Small intestine (tissue), 7 donors: ENCODE results near the gene ADAMTSL1. TPM values are rescaled to one million over a fixed set of nuclear protein-coding genes. Genes with fewer than 3 reads are reported as not detected.

Source experiments
- DNase-seq, 2 donors: peaks; one replicate each; pipeline versions ENCODE4 v3.0.0 to v3.0.0-alpha.2; 2013
- FAIRE-seq: peaks from 2 replicates; lab custom pipeline; 2012; peaks lifted over from hg19 to GRCh38; lab: Jason Lieb, UNC
- H3K27ac ChIP-seq, 3 donors: one replicate each; pipeline ENCODE4 v1.5.1; 2013; ENCODE audit warnings: low read length in 2 of 3, mild to moderate bottlenecking in 2 of 3, control low read depth in 1 of 3, inconsistent platforms in 1 of 3, low read depth in 1 of 3, moderate library complexity in 1 of 3
- H3K27me3 ChIP-seq, 3 donors: one replicate each; pipeline ENCODE4 v1.6.1; 2013; ENCODE audit warnings: low read length in 3 of 3, inconsistent platforms in 1 of 3; ENCODE audit not compliant: control insufficient read depth in 3 of 3, insufficient read depth in 3 of 3
- H3K36me3 ChIP-seq, 3 donors: one replicate each; pipeline ENCODE4 v1.6.1; 2013; ENCODE audit warnings: low read length in 3 of 3, inconsistent platforms in 1 of 3, low read depth in 1 of 3, mild to moderate bottlenecking in 1 of 3, moderate library complexity in 1 of 3; ENCODE audit not compliant: control insufficient read depth in 3 of 3, insufficient read depth in 2 of 3
- H3K4me1 ChIP-seq, 3 donors: one replicate each; pipeline ENCODE4 v1.6.1; 2013; ENCODE audit warnings: low read length in 2 of 3, inconsistent platforms in 1 of 3, low read depth in 1 of 3, mild to moderate bottlenecking in 1 of 3, moderate library complexity in 1 of 3; ENCODE audit not compliant: control insufficient read depth in 3 of 3, insufficient read depth in 2 of 3
- H3K4me3 ChIP-seq, 3 donors: one replicate each; pipeline ENCODE4 v1.5.1; 2013; ENCODE audit warnings: low read length in 3 of 3, control low read depth in 1 of 3, inconsistent platforms in 1 of 3, low read depth in 1 of 3, mild to moderate bottlenecking in 1 of 3, moderate library complexity in 1 of 3
- H3K9me3 ChIP-seq, 2 donors: one replicate each; pipeline ENCODE4 v1.6.1; 2013; ENCODE audit warnings: low read depth in 1 of 2, low read length in 1 of 2; ENCODE audit not compliant: control insufficient read depth in 2 of 2, insufficient read depth in 1 of 2
- WGBS, 3 donors: extraction: QIAGEN DNeasy Blood & Tissue Kit; methylation state at CpG; one replicate each; pipeline ENCODE4 v1.1.7; 2013; 5-methylcytosine and 5-hydroxymethylcytosine counted together
- polyA plus RNA-seq, 4 donors: library from polyadenylated mRNA; stranded (reverse) in 3 of 4; unstranded in 1 of 4; fragments of 200-250 nt in 3 of 4; fragments of 120-200 nt in 1 of 4; gene quantifications; one replicate each; pipeline versions ENCODE4 v1.2.1 to v1.2.3, GENCODE V29; 2013
- donor health status: healthy with polysubstance abuse.
- donor health status: control.
- donor health status: control.
- donor health status: Bipolar disorder and iron deficiency.
- donor health status: healthy.

The ADAMTSL1 gene
- polyA plus RNA-seq, 4 donors: 0.97 to 1.6 TPM; not detected in 2

GRCh38 chr9:18564018-18564880 is 90.3 kb downstream of the ADAMTSL1 start:
- 90 to 93% (median 91%) methylated on average over 15 of the region's 15 CpGs for WGBS, 3 donors
- FAIRE-seq: no peak
- H3K9me3 ChIP-seq: peaks cover 0 to 2% of the 10 kb centered on the region in 2 donors

GRCh38 chr9:18566121-18566520 is 92.2 kb downstream of the ADAMTSL1 start:
- peaks cover 0 to 2% of the 10 kb centered on the region in 2 donors for H3K9me3 ChIP-seq
- no peaks in the 10 kb centered on the region for H3K36me3 ChIP-seq
- WGBS, 3 donors: 72 to 79% (median 75%) methylated on average over 5 of the region's 5 CpGs
- no peaks in the 10 kb centered on the region for H3K4me1 ChIP-seq
- no peak for DNase-seq
- FAIRE-seq: no peak
- H3K27ac ChIP-seq: no peak overlapping the region
- no peak overlapping the region for H3K4me3 ChIP-seq
- no peaks in the 10 kb centered on the region for H3K27me3 ChIP-seq

More at GRCh38 chr9:18564018-18564880, 90.3 kb downstream of the ADAMTSL1 start:
- Histone ChIP-seq H3K36me3 (no peaks in the 10 kb centered on the region), H3K27ac (no peak overlapping the region), H3K4me1 (no peaks in the 10 kb centered on the region), H3K4me3 (no peak overlapping the region), H3K27me3 (no peaks in the 10 kb centered on the region)
- DNase-seq: no peak

GRCh38 chr9:18568973-18569372 is 95.0 kb downstream of the ADAMTSL1 start:
- Histone ChIP-seq H3K9me3 (no peaks in the 10 kb centered on the region), H3K27me3 (no peaks in the 10 kb centered on the region), H3K4me3 (no peak overlapping the region), H3K36me3 (no peaks in the 10 kb centered on the region), H3K27ac (no peak overlapping the region), H3K4me1 (no peaks in the 10 kb centered on the region)
- no peak for DNase-seq
- FAIRE-seq: no peak
- 54 to 59% (median 57%) methylated on average over 4 of the region's 4 CpGs for WGBS, 3 donors

GRCh38 chr9:18569941-18570630 is 96.1 kb downstream of the ADAMTSL1 start:
- Histone ChIP-seq H3K4me1 (no peaks in the 10 kb centered on the region), H3K9me3 (no peaks in the 10 kb centered on the region), H3K27ac (no peak overlapping the region), H3K27me3 (no peaks in the 10 kb centered on the region), H3K36me3 (no peaks in the 10 kb centered on the region), H3K4me3 (no peak overlapping the region)
- no peak for FAIRE-seq
- DNase-seq: no peak
- WGBS, 3 donors: 68 to 72% (median 68%) methylated on average over 3 of the region's 3 CpGs

GRCh38 chr9:18573021-18573556 is 99.1 kb downstream of the ADAMTSL1 start:
- Histone ChIP-seq H3K27ac (no peak overlapping the region), H3K4me3 (no peak overlapping the region), H3K36me3 (no peaks in the 10 kb centered on the region), H3K27me3 (no peaks in the 10 kb centered on the region), H3K4me1 (no peaks in the 10 kb centered on the region), H3K9me3 (no peaks in the 10 kb centered on the region)
- FAIRE-seq (no peak), DNase-seq (no peak)
- 73 to 76% (median 75%) methylated on average over 1 of the region's 1 CpG for WGBS, 3 donors

GRCh38 chr9:18575686-18576085 is 101.7 kb downstream of the ADAMTSL1 start:
- Histone ChIP-seq H3K4me3 (no peak overlapping the region), H3K36me3 (no peaks in the 10 kb centered on the region), H3K9me3 (no peaks in the 10 kb centered on the region), H3K27ac (no peak overlapping the region), H3K27me3 (no peaks in the 10 kb centered on the region), H3K4me1 (no peaks in the 10 kb centered on the region)
- no peak for DNase-seq
- WGBS, 3 donors: 27 to 38% (median 38%) methylated on average over 1 of the region's 1 CpG
- FAIRE-seq: no peak

GRCh38 chr9:18579536-18579935 is 105.6 kb downstream of the ADAMTSL1 start:
- FAIRE-seq (no peak), DNase-seq (no peak)
- Histone ChIP-seq H3K4me1 (no peaks in the 10 kb centered on the region), H3K36me3 (no peaks in the 10 kb centered on the region), H3K27me3 (no peaks in the 10 kb centered on the region), H3K4me3 (no peak overlapping the region), H3K9me3 (no peaks in the 10 kb centered on the region), H3K27ac (no peak overlapping the region)
- 90 to 95% (median 90%) methylated on average over 2 of the region's 2 CpGs for WGBS, 3 donors

GRCh38 chr9:18580151-18580550 is 106.2 kb downstream of the ADAMTSL1 start:
- Histone ChIP-seq H3K4me1 (no peaks in the 10 kb centered on the region), H3K27ac (no peak overlapping the region), H3K27me3 (no peaks in the 10 kb centered on the region), H3K9me3 (no peaks in the 10 kb centered on the region), H3K36me3 (no peaks in the 10 kb centered on the region), H3K4me3 (no peak overlapping the region)
- 58 to 86% (median 78%) methylated on average over 1 of the region's 1 CpG for WGBS, 3 donors
- no peak for DNase-seq
- no peak for FAIRE-seq
